ENCODE measurements around the gene SORBS2. TPM values are rescaled to one million over a fixed set of nuclear protein-coding genes. Genes with fewer than 3 reads are reported as not detected.

Gene SORBS2
- total RNA-seq, 1 experiment from 2014 or later = 44.5 TPM

GRCh38 chr4:185730849-185731608 lies 81.0 kb downstream of the SORBS2 start (continued):
- TF ChIP-seq ZNF512 (CRISPR knock-in tag; IDR thresholded peaks at IDR 0.05; ENCODE audit: borderline replicate concordance) (no peak), MAX (CRISPR knock-in tag; IDR thresholded peaks at IDR 0.05) (no peak), PREB (CRISPR knock-in tag; IDR thresholded peaks at IDR 0.05; ENCODE audit: borderline replicate concordance) (no peak)

- Mint-ChIP-seq H3K4me3 (no peak overlapping the region), H3K4me1 (peaks cover 32% of the 10 kb centered on the region), H3K27me3 (ENCODE audit: low read depth) (no peaks in the 10 kb centered on the region), H3K36me3 (peaks cover 21% of the 10 kb centered on the region), H3K9me3 (peaks cover 9% of the 10 kb centered on the region), H3K27ac (no peak overlapping the region)
- DNase-seq (ENCODE audit: low spot score) (no peak), ATAC-seq (peak; percentile 60)
- TF ChIP-seq FOXP1 (CRISPR knock-in tag; IDR thresholded peaks at IDR 0.05; ENCODE audit: borderline replicate concordance) (no peak), ZNF532 (CRISPR knock-in tag; IDR thresholded peaks at IDR 0.05; ENCODE audit: borderline replicate concordance) (0 out of 2 replicates have a peak, but pooled peaks have one; percentile 23), ZNF232 (CRISPR knock-in tag; IDR thresholded peaks at IDR 0.05) (no peak), JAZF1 (CRISPR knock-in tag; IDR thresholded peaks at IDR 0.05) (no peak), NFE2L1 (CRISPR knock-in tag; IDR thresholded peaks at IDR 0.05) (peak; percentile 91)
- ChIA-PET POLR2A (no interaction called here), CTCF (interaction anchor here (0.6 to 1.2 kb wide), 3 partner anchors 12 to 133 kb away, joined by 3 to 5 read pairs (median 4); no protein-coding TSS in a partner anchor)
Observed at GRCh38 chr4:185730387-185730786, 81.6 kb downstream of the SORBS2 start.

- H3K4me1 Mint-ChIP-seq = peaks cover 32% of the 10 kb centered on the region
- no peaks in the 10 kb centered on the region for H3K27me3 Mint-ChIP-seq (ENCODE audit: low read depth)
- no peak for ATAC-seq
- no peak overlapping the region for H3K4me3 Mint-ChIP-seq
- peak overlapping the region; percentile 81 for H3K27ac Mint-ChIP-seq
- peaks cover 21% of the 10 kb centered on the region for H3K36me3 Mint-ChIP-seq
- no peak for TF ChIP-seq ZSCAN18 (CRISPR knock-in tag; IDR thresholded peaks at IDR 0.05)
- TF ChIP-seq ZBTB21 (CRISPR knock-in tag; IDR thresholded peaks at IDR 0.05; ENCODE audit: borderline replicate concordance) = no peak
- no peak for TF ChIP-seq ESRRA (CRISPR knock-in tag; IDR thresholded peaks at IDR 0.05; ENCODE audit: borderline replicate concordance)
- no peak for TF ChIP-seq NFYB (CRISPR knock-in tag; conservative IDR thresholded peaks at IDR 0.05; ENCODE audit: low read depth)
- TF ChIP-seq ZBTB43 (CRISPR knock-in tag; IDR thresholded peaks at IDR 0.05) = no peak
- ChIA-PET POLR2A (no interaction called here), CTCF (no interaction called here)
- DNase-seq (ENCODE audit: low spot score) = no peak
- H3K9me3 Mint-ChIP-seq = peaks cover 9% of the 10 kb centered on the region
Observed at GRCh38 chr4:185729391-185729804, 82.6 kb downstream of the SORBS2 start.

Data from WTC11 (cell line).